Smooth muscle cell (in vitro differentiated cells): ENCODE measurements around the gene UPB1. TPM values are rescaled to one million over a fixed set of nuclear protein-coding genes. Genes with fewer than 3 reads are reported as not detected.

Experiments used
- DNase-seq: peaks from one replicate; lab custom pipeline; 2025; ENCODE audit not compliant: unreplicated experiment; lab: John Stamatoyannopoulos, UW
- H2AFZ ChIP-seq: fragments of 200-600 bp; sonication (generic); 2 replicates; pipeline ENCODE4 v1.6.0; 2016; ENCODE audit warnings: antibody characterized with exemption, low read depth, mild to moderate bottlenecking
- H3F3A ChIP-seq: fragments of 200-600 bp; sonication (generic); 2 replicates; pipeline ENCODE4 v1.6.0; 2017; ENCODE audit warnings: antibody characterized with exemption, low read depth
- H3K27ac ChIP-seq: fragments of 200-600 bp; sonication (generic); 2 replicates; pipeline ENCODE4 v1.5.1; 2016; ENCODE audit warnings: low read depth, mild to moderate bottlenecking
- H3K27me3 ChIP-seq: fragments of 200-600 bp; sonication (generic); 2 replicates; pipeline ENCODE4 v1.6.1; 2016; ENCODE audit warnings: low read depth, mild to moderate bottlenecking
- H3K36me3 ChIP-seq: fragments of 200-600 bp; sonication (generic); 2 replicates; pipeline ENCODE4 v1.5.1; 2016; ENCODE audit warnings: low read depth
- H3K4me1 ChIP-seq: fragments of 200-600 bp; sonication (generic); 2 replicates; pipeline ENCODE4 v1.5.1; 2016; ENCODE audit warnings: low read depth
- H3K4me2 ChIP-seq: fragments of 200-600 bp; sonication (generic); 2 replicates; pipeline ENCODE4 v1.6.0; 2016; ENCODE audit warnings: mild to moderate bottlenecking
- H3K4me3 ChIP-seq: fragments of 200-600 bp; sonication (generic); 2 replicates; pipeline ENCODE4 v1.5.1; 2016; ENCODE audit warnings: mild to moderate bottlenecking
- H3K79me2 ChIP-seq: fragments of 200-600 bp; sonication (generic); 2 replicates; pipeline ENCODE4 v1.6.0; 2016; ENCODE audit warnings: low read depth, mild to moderate bottlenecking
- H3K9ac ChIP-seq: fragments of 200-600 bp; sonication (generic); 2 replicates; pipeline ENCODE4 v1.6.0; 2016; ENCODE audit warnings: low read depth
- H3K9me3 ChIP-seq: fragments of 200-600 bp; sonication (generic); replicated peaks from 2 replicates; pipeline ENCODE4 v1.5.1; 2016; ENCODE audit warnings: low read depth
- H4K20me1 ChIP-seq: fragments of 200-600 bp; sonication (generic); 2 replicates; pipeline ENCODE4 v1.6.0; 2016; ENCODE audit warnings: low read depth
- CTCF ChIP-seq: fragments of 200-600 bp; sonication (generic); IDR thresholded peaks from 2 replicates; pipeline ENCODE4 v1.5.1; 2017; ENCODE audit warnings: borderline replicate concordance, mild to moderate bottlenecking, antibody characterized with exemption; ENCODE audit not compliant: insufficient read depth, poor library complexity, severe bottlenecking
- WGBS: methylation state at CpG from one replicate; pipeline ENCODE4 v1.1.7; 2016; ENCODE audit warnings: low lambda C conversion rate; 5-methylcytosine and 5-hydroxymethylcytosine counted together
- polyA plus RNA-seq: library from polyadenylated mRNA; unstranded; fragments of >200 nt; fragmentation: Nextera tagmentation; extraction: Ambion mirVana; gene quantifications from 2 replicates; pipeline ENCODE4 v1.2.1, GENCODE V29; 2016
- total RNA-seq: library from RNA; depleted of rRNA; stranded (reverse); fragments of >200 nt; gene quantifications from 2 replicates; pipeline ENCODE4 v1.2.3, GENCODE V29; 2014

Gene UPB1
- total and polyA plus RNA-seq, 2 experiments from 2014 or later, result 0.21 TPM; not detected in 1

- no peaks in the 10 kb centered on the region for H3K4me1 ChIP-seq
- no peak overlapping the region for H2AFZ ChIP-seq
- no peaks in the 10 kb centered on the region for H3K36me3 ChIP-seq
- no peaks in the 10 kb centered on the region for H4K20me1 ChIP-seq
- DNase-seq, result no peak
- H3K9ac ChIP-seq, result no peak overlapping the region
- H3F3A ChIP-seq, result no peaks in the 10 kb centered on the region
- no peak overlapping the region for H3K4me2 ChIP-seq
- no peak overlapping the region for H3K4me3 ChIP-seq
- H3K79me2 ChIP-seq, result no peaks in the 10 kb centered on the region
- 67% methylated on average over 8 of the region's 8 CpGs for WGBS
- H3K27me3 ChIP-seq, result peaks cover 11% of the 10 kb centered on the region
- H3K9me3 ChIP-seq, result no peaks in the 10 kb centered on the region
- no peak overlapping the region for H3K27ac ChIP-seq
- no peak for TF ChIP-seq CTCF
Measured at GRCh38 chr22:24501301-24502005, 6.3 kb downstream of the UPB1 start.

GRCh38 chr22:24502034-24502433 lies 6.9 kb downstream of the UPB1 start:
- H2AFZ ChIP-seq, result no peak overlapping the region
- H3K4me2 ChIP-seq, result no peak overlapping the region
- WGBS, result 74% methylated on average over 5 of the region's 7 CpGs
- H3K27me3 ChIP-seq, result peaks cover 10% of the 10 kb centered on the region
- peaks cover 2% of the 10 kb centered on the region for H3K4me1 ChIP-seq
- no peak overlapping the region for H3K4me3 ChIP-seq
- H3K9ac ChIP-seq, result no peak overlapping the region
- no peak for TF ChIP-seq CTCF
- H3F3A ChIP-seq, result no peaks in the 10 kb centered on the region
- H4K20me1 ChIP-seq, result no peaks in the 10 kb centered on the region
- H3K36me3 ChIP-seq, result no peaks in the 10 kb centered on the region
- H3K9me3 ChIP-seq, result no peaks in the 10 kb centered on the region
- H3K27ac ChIP-seq, result no peak overlapping the region
- no peaks in the 10 kb centered on the region for H3K79me2 ChIP-seq
- DNase-seq, result no peak

- Histone ChIP-seq H3K9ac (no peak overlapping the region), H3K27ac (no peak overlapping the region), H3K4me2 (no peak overlapping the region), H3K9me3 (no peaks in the 10 kb centered on the region), H3K27me3 (peaks cover 6% of the 10 kb centered on the region), H3K36me3 (no peaks in the 10 kb centered on the region), H3K4me3 (no peak overlapping the region), H2AFZ (no peak overlapping the region), H3K79me2 (no peaks in the 10 kb centered on the region), H4K20me1 (no peaks in the 10 kb centered on the region), H3K4me1 (peaks cover 6% of the 10 kb centered on the region), H3F3A (no peaks in the 10 kb centered on the region)
- TF ChIP-seq CTCF, result no peak
- 71% methylated on average over 1 of the region's 1 CpG for WGBS
- DNase-seq, result no peak
Measured at GRCh38 chr22:24502541-24502940, 7.4 kb downstream of the UPB1 start.

- TF ChIP-seq CTCF, result peak; percentile 57
- Histone ChIP-seq H3K4me1 (peaks cover 6% of the 10 kb centered on the region), H2AFZ (no peak overlapping the region), H3K4me2 (no peak overlapping the region), H3K4me3 (no peak overlapping the region), H3K79me2 (no peaks in the 10 kb centered on the region), H3K36me3 (no peaks in the 10 kb centered on the region), H3K9me3 (no peaks in the 10 kb centered on the region), H3K9ac (no peak overlapping the region), H3F3A (no peaks in the 10 kb centered on the region), H3K27me3 (peaks cover 4% of the 10 kb centered on the region), H4K20me1 (no peaks in the 10 kb centered on the region), H3K27ac (no peak overlapping the region)
- 65% methylated on average over 7 of the region's 7 CpGs for WGBS
- no peak for DNase-seq
Measured at GRCh38 chr22:24503137-24503842, 8.2 kb downstream of the UPB1 start.
